HG03066 (cell line): ENCODE results near the gene PATL1.

Experiments
- ATAC-seq: cut with Tn5 transposase; IDR thresholded peaks from one replicate; pipeline ENCODE4 v1.9.1; 2021; ENCODE audit warnings: low read depth; ENCODE audit not compliant: unreplicated experiment

Gene PATL1

DNA sequence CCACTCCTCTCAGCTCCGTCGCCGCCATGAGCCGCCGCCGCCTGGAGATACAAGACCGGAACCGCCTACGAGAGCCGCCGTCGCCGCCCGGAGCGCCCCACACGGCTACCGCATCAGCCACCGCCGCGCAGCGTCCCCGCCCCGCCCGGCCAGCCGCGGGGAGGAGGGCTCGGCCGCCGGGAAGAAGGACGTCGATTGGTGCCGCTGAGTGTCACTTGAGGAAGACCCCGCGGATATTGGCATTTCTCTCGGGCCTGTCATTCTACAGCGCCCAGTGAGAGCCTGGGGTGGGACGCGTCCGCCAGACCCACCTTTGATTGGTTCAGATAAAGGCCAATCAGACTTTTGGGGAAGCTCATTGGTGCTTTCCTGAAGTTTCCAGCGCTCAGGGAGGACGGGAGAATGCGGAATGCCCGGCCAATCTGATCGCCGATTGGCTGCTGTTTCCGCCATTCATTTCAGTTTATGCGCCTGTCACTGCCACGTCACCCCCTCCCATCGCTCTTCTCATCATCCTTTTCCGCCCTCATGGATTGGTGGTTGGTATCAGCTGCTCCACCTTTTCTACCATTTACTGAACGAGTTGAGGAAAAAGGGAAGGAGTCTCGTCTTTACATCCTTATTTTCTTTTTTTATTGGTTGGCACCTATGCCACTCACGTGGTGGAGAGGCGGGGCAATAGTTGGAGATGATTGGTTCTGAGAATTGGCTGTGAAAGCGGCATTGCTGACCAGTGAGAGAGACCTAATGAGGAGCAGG is 53.0 kb downstream of the PATL1 start, which contains the start of gene OSBP:
TSS of gene OSBP (minus strand) at position 138 of the 759 bp plus-strand sequence. CDS start at position 28, 110 bp downstream.
- ATAC-seq: peak; percentile 85

DNA sequence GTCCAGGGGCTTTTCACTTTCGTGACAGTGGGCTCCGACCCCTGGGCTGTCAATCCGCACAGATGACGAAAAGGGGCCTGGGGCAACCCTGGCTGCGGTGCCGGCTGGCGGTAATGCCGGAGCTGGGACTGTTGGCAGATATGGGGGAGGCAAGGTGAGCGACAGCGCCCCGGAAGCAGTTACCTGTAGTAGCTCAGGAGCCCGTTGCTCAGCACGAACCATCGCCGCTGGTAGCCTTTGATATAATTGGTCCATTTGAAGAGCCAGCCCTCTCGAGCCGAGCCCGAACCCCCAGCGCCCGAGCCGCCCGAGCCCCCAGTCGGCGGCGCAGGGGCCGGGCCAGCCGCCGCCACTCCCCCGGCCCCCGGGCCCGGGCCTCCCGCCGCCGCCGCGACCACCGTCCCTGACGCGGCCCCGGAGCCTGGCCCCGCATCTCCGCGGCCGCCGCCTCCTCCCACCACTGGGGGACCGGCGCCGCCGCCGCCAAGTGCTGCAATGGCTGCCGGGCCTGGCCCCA is 53.7 kb downstream of the PATL1 start:
- peak; percentile 7 for ATAC-seq

DNA sequence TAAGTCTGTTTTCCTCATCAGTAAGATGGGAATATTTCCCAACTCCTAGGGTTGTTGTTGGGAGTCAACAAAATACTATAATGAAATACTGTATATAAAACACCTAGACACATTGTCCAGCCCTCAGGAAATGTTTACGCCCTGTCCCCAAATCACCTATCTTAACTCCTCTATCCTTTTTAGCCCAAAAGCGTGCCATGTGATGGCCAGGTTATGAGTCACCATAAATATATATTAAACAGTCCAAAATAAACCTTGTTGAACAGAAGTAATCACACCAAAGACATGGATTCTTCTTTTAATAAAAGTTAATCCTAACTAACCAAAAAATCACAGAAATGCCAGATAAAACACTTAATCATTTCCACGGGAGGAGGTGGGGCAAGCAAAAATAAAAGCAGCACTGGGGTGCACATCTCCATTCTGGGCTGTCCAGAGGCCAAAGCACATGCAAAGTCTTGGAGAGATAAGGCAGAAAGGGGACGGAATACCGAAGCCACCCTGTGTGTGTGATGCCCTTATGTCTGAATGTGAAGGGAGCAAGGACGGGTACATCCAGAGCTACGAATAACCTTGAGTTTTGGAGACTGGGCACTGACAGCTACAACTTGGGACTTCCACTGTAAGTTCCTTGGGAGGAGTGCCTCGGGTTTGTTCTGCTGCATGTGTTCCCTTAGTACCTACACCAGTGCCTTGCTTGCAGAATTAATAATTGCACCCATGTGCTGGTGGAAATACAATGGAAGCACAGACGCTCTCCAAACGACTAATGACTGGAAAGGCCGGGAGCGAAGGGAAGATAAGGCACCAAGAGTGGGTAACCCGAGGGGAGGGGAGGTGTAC is 54.3 kb downstream of the PATL1 start:
- no peak for ATAC-seq

DNA sequence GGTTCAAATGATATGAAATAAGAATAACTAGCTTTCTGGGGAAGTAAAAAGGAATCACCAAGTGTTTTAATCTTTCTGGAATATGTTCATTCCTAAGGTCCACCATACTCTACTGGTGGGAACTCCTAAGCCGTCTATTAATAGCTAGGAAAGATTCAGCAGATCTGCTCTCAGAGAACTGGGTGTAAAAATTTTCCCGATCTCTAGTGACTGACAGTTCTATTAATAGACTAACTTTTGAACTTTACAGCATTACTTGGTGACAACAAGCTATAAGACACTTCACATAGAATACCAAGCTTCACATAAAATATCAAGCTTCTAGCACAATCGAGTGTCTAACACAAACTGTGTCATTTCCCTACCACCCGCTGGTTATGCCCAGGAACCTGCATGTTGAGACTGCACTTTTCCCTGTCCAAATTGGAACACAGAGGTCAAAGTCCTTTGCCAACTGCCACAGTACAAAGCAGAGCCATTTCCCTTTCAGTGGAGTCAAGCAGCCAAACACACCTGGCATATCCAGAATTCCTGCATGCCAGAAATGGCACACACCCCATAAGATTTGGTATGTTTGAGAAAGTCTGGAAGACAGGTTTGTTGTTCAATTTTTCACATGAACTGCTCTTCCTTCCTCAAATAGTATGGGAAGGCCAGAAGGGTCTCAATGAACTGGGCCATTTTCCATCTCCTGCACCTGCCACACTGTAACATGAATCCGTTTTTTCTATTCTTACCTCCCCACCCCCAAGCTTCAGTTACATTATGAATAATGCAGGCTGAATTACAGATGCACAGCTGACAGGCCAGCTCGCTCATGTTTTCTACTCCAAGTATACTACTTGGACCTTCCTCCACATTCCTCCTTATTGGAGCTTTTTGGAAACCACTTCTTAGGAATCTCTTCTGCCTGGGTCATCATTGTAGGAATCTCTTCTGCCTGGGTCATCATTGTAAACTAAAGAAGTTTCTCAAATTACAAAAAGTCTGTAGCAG is 57.0 kb downstream of the PATL1 start:
- ATAC-seq: no peak

- no peak for ATAC-seq
Observed at GRCh38 chr11:59610289-59610688, 58.5 kb downstream of the PATL1 start.

- no peak for ATAC-seq
Observed at GRCh38 chr11:59607703-59608454, 61.0 kb downstream of the PATL1 start.

GRCh38 chr11:59602432-59602831 is 66.4 kb downstream of the PATL1 start:
- ATAC-seq: no peak

DNA sequence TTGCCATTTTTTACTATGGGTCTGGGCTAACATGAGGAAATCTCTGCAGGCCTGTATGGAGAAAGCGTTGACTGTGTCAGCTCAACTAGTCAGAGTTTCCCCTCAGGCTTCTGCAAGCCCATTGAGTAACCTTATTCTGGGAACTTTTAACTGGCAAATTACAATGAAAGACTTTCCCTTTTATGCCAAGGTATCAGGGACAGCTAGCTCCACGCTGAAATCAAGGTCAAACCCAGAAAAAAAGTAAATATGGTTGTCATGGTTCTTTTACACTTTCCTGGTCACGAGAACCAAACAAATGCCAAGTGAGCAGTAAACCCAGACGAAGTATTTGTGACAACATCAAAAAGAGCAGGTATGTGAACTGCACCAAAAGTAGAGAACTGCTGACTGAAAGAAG is 67.0 kb downstream of the PATL1 start:
- no peak for ATAC-seq

- no peak for ATAC-seq
Observed at GRCh38 chr11:59600636-59601035, 68.2 kb downstream of the PATL1 start.

DNA sequence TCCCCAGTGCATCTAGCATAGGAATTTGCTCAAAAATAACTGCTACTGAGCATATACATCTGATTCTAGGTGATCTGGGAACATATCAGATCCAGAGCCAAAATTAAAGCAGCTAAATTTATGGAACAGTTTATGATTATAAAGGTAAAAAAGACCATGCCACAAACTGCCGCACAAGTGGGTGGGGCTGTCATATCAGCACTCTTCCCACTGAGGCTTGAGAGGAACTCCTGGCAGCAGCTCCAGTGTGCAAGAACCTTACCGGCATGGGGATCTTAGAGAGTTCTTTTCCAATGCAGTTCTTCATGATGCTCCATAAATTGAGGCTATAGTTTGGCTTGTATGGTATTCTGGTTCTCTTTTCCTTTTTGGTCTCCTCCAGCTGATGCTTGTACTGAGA is 68.6 kb downstream of the PATL1 start:
- no peak for ATAC-seq

DNA sequence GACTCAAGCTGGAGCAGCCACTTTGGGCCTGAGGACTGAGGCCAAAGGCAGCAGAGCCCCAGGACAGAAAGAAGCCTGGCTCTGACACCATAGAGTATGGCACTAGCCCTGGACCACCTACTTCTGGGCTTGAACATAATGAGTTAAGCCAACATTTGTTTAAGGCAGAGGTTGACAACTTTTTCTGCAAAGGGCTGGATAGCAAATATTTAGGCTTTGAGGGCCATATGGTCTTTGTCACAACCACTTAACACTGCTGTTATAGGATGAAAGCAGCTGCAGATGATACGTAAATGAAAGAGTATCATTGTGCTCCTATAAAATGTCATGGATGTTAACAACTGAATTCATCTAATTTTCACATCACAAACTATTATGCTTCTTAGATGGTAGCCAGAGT is 69.9 kb downstream of the PATL1 start:
- no peak for ATAC-seq
